Keratinocyte (primary cell): ENCODE results near the gene MYRIP.

Experiments
- CTCF ChIP-seq, 3 experiments: IDR thresholded peaks in 1 of 3; conservative IDR thresholded peaks in 1 of 3; optimal IDR thresholded peaks in 1 of 3; 2 replicates in 2 of 3; 3 replicates in 1 of 3; pipeline versions ENCODE3 to v1.5.1; 2011; ENCODE audit warnings: low read length in 3 of 3, mild to moderate bottlenecking in 3 of 3, moderate library complexity in 2 of 3, control low read depth in 1 of 3, inconsistent platforms in 1 of 3; ENCODE audit not compliant: insufficient read depth in 2 of 3; ENCODE audit errors: extremely low read depth in 1 of 3
- EZH2 ChIP-seq: IDR thresholded peaks from one replicate; pipeline ENCODE4 v1.6.1; 2012; ENCODE audit warnings: inconsistent platforms, mild to moderate bottlenecking, low read length, moderate library complexity

- no peak for TF ChIP-seq CTCF (optimal IDR thresholded peaks at IDR 0.05 in 1 of 3, IDR thresholded peaks at IDR 0.05 in 1 of 3, conservative IDR thresholded peaks at IDR 0.05 in 1 of 3; ENCODE audit: extremely low read depth in 1 of 3, insufficient read depth in 2 of 3, low read length in 3 of 3)
- no peak for TF ChIP-seq EZH2
These were observed 40.7 kb downstream of the MYRIP start for GRCh38 chr3:39849992-39850715.
